ENCODE data around the gene ERI3.

Gene ERI3

GRCh38 chr1:44262414-44262813, 92.6 kb downstream of the ERI3 start:
- DNase-seq (ENCODE audit: low spot score) (no peak), FAIRE-seq (no peak)

GRCh38 chr1:44261962-44262361, 93.1 kb downstream of the ERI3 start:
- DNase-seq (ENCODE audit: low spot score): no peak
- no peak for FAIRE-seq

GRCh38 chr1:44261171-44261817, 93.8 kb downstream of the ERI3 start:
- DNase-seq (ENCODE audit: low spot score) (no peak), FAIRE-seq (no peak)

GRCh38 chr1:44260792-44261170, 94.3 kb downstream of the ERI3 start:
- no peak for FAIRE-seq

GRCh38 chr1:44259090-44259489, 96.0 kb downstream of the ERI3 start:
- FAIRE-seq (no peak), DNase-seq (ENCODE audit: low spot score) (no peak)

More at GRCh38 chr1:44260792-44261170, 94.3 kb downstream of the ERI3 start:
- no peak for DNase-seq (ENCODE audit: low spot score)

- FAIRE-seq: no peak
- no peak for DNase-seq (ENCODE audit: low spot score)
These were observed 98.1 kb downstream of the ERI3 start for GRCh38 chr1:44256762-44257554.

GRCh38 chr1:44254392-44254910, 100.6 kb downstream of the ERI3 start:
- FAIRE-seq: no peak

GRCh38 chr1:44251989-44252671, 102.9 kb downstream of the ERI3 start:
- DNase-seq (ENCODE audit: low spot score): no peak

More at GRCh38 chr1:44254392-44254910, 100.6 kb downstream of the ERI3 start:
- DNase-seq (ENCODE audit: low spot score): no peak

GRCh38 chr1:44251486-44251885, 103.6 kb downstream of the ERI3 start:
- DNase-seq (ENCODE audit: low spot score) (no peak), FAIRE-seq (no peak)

More at GRCh38 chr1:44251989-44252671, 102.9 kb downstream of the ERI3 start:
- FAIRE-seq: no peak

GRCh38 chr1:44250068-44250781, 104.8 kb downstream of the ERI3 start:
- FAIRE-seq (no peak), DNase-seq (ENCODE audit: low spot score) (no peak)

- DNase-seq (ENCODE audit: low spot score): no peak
- no peak for FAIRE-seq
These were observed 105.5 kb downstream of the ERI3 start for GRCh38 chr1:44249543-44249942.

- DNase-seq (ENCODE audit: low spot score) (no peak), FAIRE-seq (no peak)
These were observed 108.3 kb downstream of the ERI3 start for GRCh38 chr1:44246806-44247205.

- no peak for FAIRE-seq
- DNase-seq (ENCODE audit: low spot score): no peak
These were observed 110.1 kb downstream of the ERI3 start for GRCh38 chr1:44244986-44245385.

- FAIRE-seq: no peak
- DNase-seq (ENCODE audit: low spot score): no peak
These were observed 111.1 kb downstream of the ERI3 start for GRCh38 chr1:44243782-44244495.

- FAIRE-seq (no peak), DNase-seq (ENCODE audit: low spot score) (no peak)
These were observed 112.3 kb downstream of the ERI3 start for GRCh38 chr1:44242746-44243145.

GRCh38 chr1:44240802-44241671, 114.0 kb downstream of the ERI3 start:
- FAIRE-seq (no peak), DNase-seq (ENCODE audit: low spot score) (no peak)

GRCh38 chr1:44239961-44240371, 115.1 kb downstream of the ERI3 start:
- FAIRE-seq: no peak
- no peak for DNase-seq (ENCODE audit: low spot score)

- no peak for DNase-seq (ENCODE audit: low spot score)
These were observed 115.6 kb downstream of the ERI3 start for GRCh38 chr1:44239331-44239960.

GRCh38 chr1:44238660-44239059, 116.4 kb downstream of the ERI3 start:
- DNase-seq (ENCODE audit: low spot score): no peak
- no peak for FAIRE-seq

More at GRCh38 chr1:44239331-44239960, 115.6 kb downstream of the ERI3 start:
- FAIRE-seq: no peak

Data from RCC 7860 (cell line).